ENCODE results near the gene PLD6.

Gene PLD6

GRCh38 chr17:17216236-17216635 is 10.1 kb upstream of the PLD6 start:
- no peak for TF ChIP-seq CTCF (IDR thresholded peaks at IDR 0.05; ENCODE audit: insufficient read depth, missing control alignments)
- FAIRE-seq (no peak), DNase-seq (ENCODE audit: insufficient read length, low spot score) (no peak)

GRCh38 chr17:17215575-17215974 is 9.4 kb upstream of the PLD6 start:
- FAIRE-seq (no peak), DNase-seq (ENCODE audit: insufficient read length, low spot score) (no peak)
- no peak for TF ChIP-seq CTCF (IDR thresholded peaks at IDR 0.05; ENCODE audit: insufficient read depth, missing control alignments)

GRCh38 chr17:17214646-17215436 is 8.7 kb upstream of the PLD6 start:
- DNase-seq (ENCODE audit: insufficient read length, low spot score) (no peak), FAIRE-seq (no peak)
- TF ChIP-seq CTCF (IDR thresholded peaks at IDR 0.05; ENCODE audit: insufficient read depth, missing control alignments), result no peak

GRCh38 chr17:17213775-17214174 is 7.6 kb upstream of the PLD6 start:
- DNase-seq (ENCODE audit: insufficient read length, low spot score) (no peak), FAIRE-seq (no peak)
- no peak for TF ChIP-seq CTCF (IDR thresholded peaks at IDR 0.05; ENCODE audit: insufficient read depth, missing control alignments)

GRCh38 chr17:17207998-17208397 is 1.9 kb upstream of the PLD6 start:
- FAIRE-seq (no peak), DNase-seq (ENCODE audit: insufficient read length, low spot score) (no peak)
- TF ChIP-seq CTCF (IDR thresholded peaks at IDR 0.05; ENCODE audit: insufficient read depth, missing control alignments), result no peak

GRCh38 chr17:17206913-17207335 is 791 bp upstream of the PLD6 start:
- TF ChIP-seq CTCF (IDR thresholded peaks at IDR 0.05; ENCODE audit: insufficient read depth, missing control alignments), result no peak
- no peak for FAIRE-seq
- no peak for DNase-seq (ENCODE audit: insufficient read length, low spot score)

- DNase-seq (ENCODE audit: insufficient read length, low spot score), result no peak
- TF ChIP-seq CTCF (IDR thresholded peaks at IDR 0.05; ENCODE audit: insufficient read depth, missing control alignments), result no peak
- no peak for FAIRE-seq
These were observed 587 bp downstream of the PLD6 start for GRCh38 chr17:17205368-17206123.
